ENCODE results near the gene PUS7. TPM values are rescaled to one million over a fixed set of nuclear protein-coding genes. Genes with fewer than 3 reads are reported as not detected.

PUS7 gene
- total RNA-seq, 2 donors from 2014 or later, result 9.6 to 10.4 TPM

- Histone ChIP-seq H3K9me3 (no peaks in the 10 kb centered on the region), H3K27me3 (replicated peaks; ENCODE audit: insufficient read depth) (no peaks in the 10 kb centered on the region), H3K4me3 (no peak overlapping the region), H3K27ac (no peak overlapping the region), H3K4me1 (replicated peaks) (no peaks in the 10 kb centered on the region), H3K36me3 (no peaks in the 10 kb centered on the region)
- TF ChIP-seq POLR2A (IDR thresholded peaks at IDR 0.05), result no peak
- no peak for TF ChIP-seq POLR2AphosphoS5 (IDR thresholded peaks at IDR 0.05)
- no peak for TF ChIP-seq CTCF (IDR thresholded peaks at IDR 0.05)
- WGBS, result 75% methylated on average over 4 of the region's 4 CpGs
- DNase-seq (ENCODE audit: low spot score), result no peak
- intact Hi-C loops (cut with DNase I), result no loop called here
Observed at GRCh38 chr7:105470846-105471245, 51.2 kb downstream of the PUS7 start.

GRCh38 chr7:105470090-105470489 lies 52.0 kb downstream of the PUS7 start:
- whole genome bisulfite sequencing, result 97% methylated on average over 3 of the region's 3 CpGs
- H3K9me3 ChIP-seq, result no peaks in the 10 kb centered on the region

GRCh38 chr7:105462765-105463420 lies 59.2 kb downstream of the PUS7 start:
- no peak overlapping the region for H3K4me3 ChIP-seq
- no peaks in the 10 kb centered on the region for H3K4me1 ChIP-seq (replicated peaks)
- WGBS, result 48% methylated on average over 3 of the region's 3 CpGs
- no peak for TF ChIP-seq CTCF (IDR thresholded peaks at IDR 0.05)
- TF ChIP-seq POLR2AphosphoS5 (IDR thresholded peaks at IDR 0.05), result no peak
- no peak for TF ChIP-seq POLR2A (IDR thresholded peaks at IDR 0.05)
- H3K9me3 ChIP-seq, result no peaks in the 10 kb centered on the region
- H3K27ac ChIP-seq, result no peak overlapping the region
- no peak for DNase-seq (ENCODE audit: low spot score)
- intact Hi-C loops (cut with DNase I), result no loop called here
- H3K27me3 ChIP-seq (replicated peaks; ENCODE audit: insufficient read depth), result no peaks in the 10 kb centered on the region
- H3K36me3 ChIP-seq, result no peaks in the 10 kb centered on the region

More at GRCh38 chr7:105470090-105470489, 52.0 kb downstream of the PUS7 start:
- Histone ChIP-seq H3K27ac (no peak overlapping the region), H3K4me3 (no peak overlapping the region), H3K27me3 (replicated peaks; ENCODE audit: insufficient read depth) (no peaks in the 10 kb centered on the region), H3K4me1 (replicated peaks) (no peaks in the 10 kb centered on the region), H3K36me3 (no peaks in the 10 kb centered on the region)
- TF ChIP-seq CTCF (IDR thresholded peaks at IDR 0.05) (no peak), POLR2A (IDR thresholded peaks at IDR 0.05) (no peak)
- intact Hi-C loops (cut with DNase I), result no loop called here
- no peak for DNase-seq (ENCODE audit: low spot score)

DNA sequence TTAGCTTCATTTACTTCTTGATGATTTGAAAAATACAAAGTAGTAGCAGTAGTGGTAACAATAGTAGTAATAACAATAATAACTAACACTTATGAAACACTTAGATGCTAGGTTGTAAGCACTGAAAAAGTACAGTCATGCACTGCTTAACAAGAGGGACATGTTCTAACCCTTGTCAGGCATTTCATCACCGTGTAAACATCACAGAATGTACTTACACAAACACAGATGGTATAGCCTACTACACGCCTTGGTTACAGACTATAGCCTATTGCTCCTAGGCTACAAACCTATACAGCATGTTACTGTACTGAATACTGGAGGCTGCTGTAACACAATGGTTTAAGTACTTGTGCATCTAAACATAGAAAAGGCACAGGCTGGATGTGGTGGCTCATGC lies 60.6 kb downstream of the PUS7 start:
- peak; percentile 6 for DNase-seq (ENCODE audit: low spot score)

More for the DNA sequence above, 60.6 kb downstream of the PUS7 start:
- Histone ChIP-seq H3K4me1 (replicated peaks) (no peaks in the 10 kb centered on the region), H3K27me3 (replicated peaks; ENCODE audit: insufficient read depth) (no peaks in the 10 kb centered on the region), H3K27ac (no peak overlapping the region), H3K4me3 (no peak overlapping the region), H3K36me3 (no peaks in the 10 kb centered on the region), H3K9me3 (no peaks in the 10 kb centered on the region)
- 44% methylated on average over 2 of the region's 2 CpGs for WGBS
- intact Hi-C loops (cut with DNase I), result no loop called here
- TF ChIP-seq POLR2AphosphoS5 (IDR thresholded peaks at IDR 0.05) (no peak), POLR2A (IDR thresholded peaks at IDR 0.05) (no peak), CTCF (IDR thresholded peaks at IDR 0.05) (no peak)

Measured in prostate gland (tissue), 2 donors.